CD4-positive, CD25-positive, alpha-beta regulatory T cell (primary cell): Measurements from ENCODE around the gene OR5H15. TPM values are rescaled to one million over a fixed set of nuclear protein-coding genes. Genes with fewer than 3 reads are reported as not detected.
"Not testable (repeated sequence)": the region's sequence is repeated elsewhere in the genome, so short reads cannot be mapped to it uniquely, and the experiment has no call there.

Experiments
- ATAC-seq, 2 donors: fragments of 150-1000 bp; cut with Tn5 transposase; one replicate each; pipeline ENCODE4 v1.10.0; 2021; ENCODE audit warnings: low read depth in 2 of 2, moderate number of reproducible peaks in 2 of 2, moderate library complexity in 1 of 2
- DNase-seq, 3 donors: peaks; one replicate each; pipeline versions ENCODE4 v3.0.0 to v3.0.0-alpha.2; 2012 to 2022; ENCODE audit warnings: mixed read lengths in 1 of 3
- H3K27ac ChIP-seq: one replicate; pipeline ENCODE4 v1.7.0; 2013; ENCODE audit warnings: mild to moderate bottlenecking, low read length; ENCODE audit not compliant: insufficient read depth, poor library complexity, severe bottlenecking
- H3K27me3 ChIP-seq: one replicate; pipeline ENCODE4 v1.7.0; 2013; ENCODE audit warnings: low read length; ENCODE audit not compliant: control insufficient read depth, insufficient read depth
- H3K36me3 ChIP-seq: one replicate; pipeline ENCODE4 v1.7.0; 2013; ENCODE audit warnings: mild to moderate bottlenecking, low read length, moderate library complexity; ENCODE audit not compliant: control insufficient read depth, insufficient read depth
- H3K4me1 ChIP-seq: 2 replicates; pipeline ENCODE4 v1.7.0; 2013; ENCODE audit warnings: mild to moderate bottlenecking, low read length; ENCODE audit not compliant: insufficient read depth, control insufficient read depth, poor library complexity, severe bottlenecking
- H3K4me3 ChIP-seq: one replicate; pipeline ENCODE4 v1.7.0; 2013; ENCODE audit warnings: low read depth, mild to moderate bottlenecking, low read length, moderate library complexity
- H3K9me3 ChIP-seq, 2 experiments: 1 replicate in 1 of 2; 2 replicates in 1 of 2; pipeline ENCODE4 v1.7.0; 2013; ENCODE audit warnings: low read length in 2 of 2, mild to moderate bottlenecking in 1 of 2, moderate library complexity in 1 of 2; ENCODE audit not compliant: control insufficient read depth in 2 of 2
- H3K27ac Mint-ChIP-seq, 3 donors: one replicate each; pipeline ENCODE4 v1.8.0; 2020 to 2022; ENCODE audit warnings: mild to moderate bottlenecking in 3 of 3, mixed read lengths in 3 of 3, moderate library complexity in 2 of 3
- H3K27me3 Mint-ChIP-seq: one replicate; pipeline ENCODE4 v1.8.0; 2022; ENCODE audit warnings: mild to moderate bottlenecking, mixed read lengths
- H3K36me3 Mint-ChIP-seq: one replicate; pipeline ENCODE4 v1.8.0; 2020; ENCODE audit warnings: mixed read lengths
- H3K4me1 Mint-ChIP-seq, 4 donors: one replicate each; pipeline ENCODE4 v1.8.0; 2020 to 2022; ENCODE audit warnings: mixed read lengths in 4 of 4, mild to moderate bottlenecking in 1 of 4
- H3K4me3 Mint-ChIP-seq, 4 donors: one replicate each; pipeline ENCODE4 v1.8.0; 2020 to 2022; ENCODE audit warnings: mild to moderate bottlenecking in 4 of 4, mixed read lengths in 4 of 4, moderate library complexity in 3 of 4
- H3K9me3 Mint-ChIP-seq, 7 donors: one replicate each; pipeline ENCODE4 v1.8.0; 2020 to 2022; ENCODE audit warnings: mixed read lengths in 7 of 7, mild to moderate bottlenecking in 3 of 7, moderate library complexity in 2 of 7
- polyA plus RNA-seq, 4 donors: library from polyadenylated mRNA; unstranded; fragments of 300-500 nt; fragmentation: Illumina TruSeq; gene quantifications; one replicate each; pipeline ENCODE4 v1.2.3, GENCODE V29; 2021
- total RNA-seq: library from RNA; stranded (reverse); gene quantifications from one replicate; pipeline ENCODE4 v1.2.3, GENCODE V29; 2022

The OR5H15 gene
- total and polyA plus RNA-seq, 5 donors from 2014 or later = not detected

DNA sequence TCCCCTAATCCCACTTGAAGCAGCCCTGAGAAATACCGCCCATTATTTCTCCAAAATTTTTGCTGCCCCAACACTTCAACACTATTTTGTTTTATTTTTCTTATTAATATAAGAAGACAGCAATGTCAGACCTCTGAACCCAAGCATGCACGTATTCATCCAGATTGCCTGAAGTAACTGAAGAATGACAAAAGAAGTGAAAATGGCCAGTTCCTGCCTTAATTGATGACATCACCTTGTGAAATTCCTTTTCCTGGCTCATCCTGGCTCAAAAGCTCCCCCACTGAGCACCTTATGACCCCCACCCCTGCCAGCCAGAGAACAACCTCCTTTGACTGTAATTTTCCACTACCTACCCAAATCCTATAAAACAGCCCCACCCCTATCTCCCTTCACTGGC lies 29.8 kb downstream of the OR5H15 start:
- not testable (repeated sequence) for H3K4me3 ChIP-seq, H3K27ac ChIP-seq, H3K27me3 ChIP-seq, DNase-seq, H3K27me3 Mint-ChIP-seq, H3K9me3 ChIP-seq, H3K4me3 Mint-ChIP-seq, H3K9me3 Mint-ChIP-seq, H3K36me3 Mint-ChIP-seq, H3K27ac Mint-ChIP-seq, H3K4me1 ChIP-seq, H3K36me3 ChIP-seq, ATAC-seq, H3K4me1 Mint-ChIP-seq

DNA sequence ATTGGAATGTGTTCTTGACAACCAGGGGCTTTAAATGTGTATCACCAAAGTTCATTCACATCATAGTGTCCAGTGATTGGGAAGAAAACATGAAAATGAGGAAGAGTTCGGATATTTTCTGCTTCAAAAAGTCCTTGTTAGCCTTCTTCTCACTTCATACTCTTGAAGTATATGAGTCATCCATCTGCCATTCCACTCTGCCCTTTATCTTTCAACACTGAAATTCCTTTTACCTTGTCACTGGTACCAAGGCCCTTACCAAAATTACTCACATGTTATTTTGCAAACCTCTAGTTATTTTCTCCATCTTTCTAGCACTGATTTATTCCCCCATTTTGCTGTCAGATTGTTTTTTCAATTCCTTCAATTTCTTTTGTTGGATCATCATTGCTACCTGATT lies 32.5 kb downstream of the OR5H15 start:
- Mint-ChIP-seq H3K36me3 (no peaks in the 10 kb centered on the region), H3K27me3 (peaks cover 4% of the 10 kb centered on the region), H3K4me1 (no peaks in the 10 kb centered on the region), H3K9me3 (peaks cover 0 to 3% (median 0%) of the 10 kb centered on the region in 7 donors), H3K4me3 (no peak overlapping the region), H3K27ac (no peak overlapping the region)
- no peaks in the 10 kb centered on the region for H3K27me3 ChIP-seq
- H3K4me1 ChIP-seq = no peaks in the 10 kb centered on the region
- ATAC-seq (no peak), DNase-seq (no peak)
- H3K36me3 ChIP-seq = no peaks in the 10 kb centered on the region
- no peaks in the 10 kb centered on the region for H3K9me3 ChIP-seq
- H3K4me3 ChIP-seq = no peak overlapping the region
- H3K27ac ChIP-seq = no peak overlapping the region

DNA sequence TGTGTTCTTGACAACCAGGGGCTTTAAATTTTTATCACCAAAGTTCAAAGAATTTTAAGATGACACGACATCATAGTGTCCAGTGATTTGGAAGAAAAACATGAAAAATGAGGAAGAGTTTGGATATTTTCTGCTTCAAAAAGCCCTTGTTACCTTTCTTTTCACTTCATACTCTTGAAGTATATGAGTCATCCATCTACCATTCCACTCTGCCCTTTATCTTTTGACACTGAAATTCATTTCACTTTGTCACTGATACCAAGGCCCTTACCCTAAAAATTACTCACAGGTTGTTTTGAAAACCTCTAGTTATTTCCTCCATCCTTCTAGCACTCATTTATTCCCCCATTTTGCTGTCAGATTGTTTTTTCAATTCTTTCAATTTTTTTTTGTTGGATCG lies 42.7 kb downstream of the OR5H15 start:
- DNase-seq (no peak), ATAC-seq (no peak)
- H3K36me3 ChIP-seq = no peaks in the 10 kb centered on the region
- H3K4me1 ChIP-seq = no peaks in the 10 kb centered on the region
- Mint-ChIP-seq H3K27ac (no peak overlapping the region), H3K9me3 (peaks cover 0 to 8% (median 0%) of the 10 kb centered on the region in 7 donors), H3K4me1 (no peaks in the 10 kb centered on the region), H3K27me3 (no peaks in the 10 kb centered on the region), H3K4me3 (no peak overlapping the region), H3K36me3 (no peaks in the 10 kb centered on the region)
- no peaks in the 10 kb centered on the region for H3K27me3 ChIP-seq
- H3K4me3 ChIP-seq = no peak overlapping the region
- no peak overlapping the region for H3K27ac ChIP-seq
- no peaks in the 10 kb centered on the region for H3K9me3 ChIP-seq

DNA sequence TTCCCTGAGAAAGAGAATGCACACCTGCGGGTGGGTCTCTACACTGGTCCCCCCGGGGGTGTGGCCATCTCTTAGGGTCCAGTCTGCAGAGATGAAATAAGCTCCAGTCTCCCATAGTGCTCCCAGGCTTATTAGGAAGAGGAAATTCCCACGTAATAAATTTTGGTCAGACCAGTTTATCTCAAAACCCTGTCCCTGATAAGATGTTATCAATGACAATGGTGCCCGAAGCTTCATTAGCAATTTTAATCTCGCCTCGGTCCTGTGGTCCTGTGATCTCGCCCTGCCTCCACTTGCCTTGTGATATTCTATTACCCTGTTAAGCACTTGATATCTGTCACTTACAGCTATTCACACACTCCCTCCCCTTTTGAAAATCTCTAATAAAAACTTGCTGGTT lies 46.8 kb downstream of the OR5H15 start:
- Mint-ChIP-seq H3K9me3 (peaks cover 0 to 8% (median 0%) of the 10 kb centered on the region in 7 donors), H3K27ac (no peak overlapping the region), H3K4me3 (no peak overlapping the region), H3K4me1 (no peaks in the 10 kb centered on the region), H3K36me3 (no peaks in the 10 kb centered on the region), H3K27me3 (no peaks in the 10 kb centered on the region)
- H3K27ac ChIP-seq = no peak overlapping the region
- ATAC-seq (no peak), DNase-seq (no peak)
- no peaks in the 10 kb centered on the region for H3K4me1 ChIP-seq
- no peaks in the 10 kb centered on the region for H3K36me3 ChIP-seq
- no peaks in the 10 kb centered on the region for H3K27me3 ChIP-seq
- no peak overlapping the region for H3K4me3 ChIP-seq
- no peaks in the 10 kb centered on the region for H3K9me3 ChIP-seq

DNA sequence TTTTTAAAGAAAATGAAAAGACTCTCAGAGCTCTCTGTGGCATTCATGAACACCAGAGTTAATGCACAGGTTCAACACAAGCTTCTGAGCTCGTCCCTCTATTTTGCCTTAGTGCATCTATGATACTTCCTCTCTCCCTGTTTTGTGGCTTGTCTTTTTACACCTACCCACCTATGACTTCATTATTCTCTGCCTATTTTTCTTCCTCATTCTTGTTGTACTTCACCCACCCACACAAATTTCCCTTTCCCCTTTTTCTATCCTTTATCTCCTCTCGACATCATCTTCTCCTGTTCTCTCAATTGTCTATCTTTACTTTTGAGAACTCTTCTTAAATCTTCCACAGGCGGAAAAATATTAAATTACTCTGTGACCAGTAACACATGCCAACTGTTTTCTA lies 48.6 kb downstream of the OR5H15 start:
- H3K4me1 ChIP-seq = no peaks in the 10 kb centered on the region
- Mint-ChIP-seq H3K36me3 (no peaks in the 10 kb centered on the region), H3K4me3 (no peak overlapping the region)

More for the DNA sequence above, 48.6 kb downstream of the OR5H15 start:
- Mint-ChIP-seq H3K4me1 (no peaks in the 10 kb centered on the region), H3K27me3 (no peaks in the 10 kb centered on the region), H3K9me3 (peaks cover 0 to 4% (median 0%) of the 10 kb centered on the region in 7 donors), H3K27ac (no peak overlapping the region)
- no peak for DNase-seq
- H3K36me3 ChIP-seq = no peaks in the 10 kb centered on the region
- no peak for ATAC-seq
- H3K9me3 ChIP-seq = no peaks in the 10 kb centered on the region
- no peak overlapping the region for H3K4me3 ChIP-seq
- no peak overlapping the region for H3K27ac ChIP-seq
- H3K27me3 ChIP-seq = no peaks in the 10 kb centered on the region

Other genes with a start within 250 kb of the OR5H15 start
- 21.8 TPM for gene RIOX2, start 194.3 kb upstream of the OR5H15 start, total RNA-seq
- gene RIOX2, start 194.3 kb upstream of the OR5H15 start, polyA plus RNA-seq = 10 to 100 TPM; 26.0 to 32.2 (median 29.6) TPM
- not detected for gene GABRR3, start 131.4 kb upstream of the OR5H15 start, total RNA-seq
- gene GABRR3, start 131.4 kb upstream of the OR5H15 start, polyA plus RNA-seq = not detected
- gene OR5AC2, start 79.5 kb upstream of the OR5H15 start, total RNA-seq = not detected
- gene OR5AC2, start 79.5 kb upstream of the OR5H15 start, polyA plus RNA-seq = not detected
- gene OR5H1, start 36.0 kb upstream of the OR5H15 start, total RNA-seq = not detected
- gene OR5H1, start 36.0 kb upstream of the OR5H15 start, polyA plus RNA-seq = not detected
- not detected for gene OR5H14, start 19.2 kb upstream of the OR5H15 start, total RNA-seq
- gene OR5H14, start 19.2 kb upstream of the OR5H15 start, polyA plus RNA-seq = not detected
- gene OR5H6, start 97.5 kb downstream of the OR5H15 start, total RNA-seq = not detected
- gene OR5H6, start 97.5 kb downstream of the OR5H15 start, polyA plus RNA-seq = not detected
- not detected for gene OR5H2, start 115.8 kb downstream of the OR5H15 start, total RNA-seq
- gene OR5H2, start 115.8 kb downstream of the OR5H15 start, polyA plus RNA-seq = not detected
- gene OR5K4, start 187.2 kb downstream of the OR5H15 start, total RNA-seq = not detected
- not detected for gene OR5K4, start 187.2 kb downstream of the OR5H15 start, polyA plus RNA-seq
- gene OR5K3, start 224.0 kb downstream of the OR5H15 start, total RNA-seq = not detected
- not detected for gene OR5K3, start 224.0 kb downstream of the OR5H15 start, polyA plus RNA-seq